Measurements from ENCODE around the gene ANGPTL8. TPM values are rescaled to one million over a fixed set of nuclear protein-coding genes. Genes with fewer than 3 reads are reported as not detected.
A peak's percentile ranks its signal among the peaks of the same experiment; 100 is the strongest.

ANGPTL8 gene
- total and polyA plus RNA-seq, 2 of the 13 experiments (the other 11 are each of a cell fraction or from before 2014, with no cell fraction given) = 27.3 to 243 TPM

- TF ChIP-seq BCLAF1 (IDR thresholded peaks at IDR 0.05) (no peak), POLR2A (IDR thresholded peaks at IDR 0.05; ENCODE audit: insufficient read depth in 1 of 2, low read depth in 2 of 2, low read length in 2 of 2) (0 out of 4 replicates have a peak, but pooled peaks of 1 of the 2 experiments have one; percentile 20), ZNF563 (CRISPR knock-in tag; IDR thresholded peaks at IDR 0.05) (peak; percentile 30; the same call in 1 of the 2 replicates), ZNF224 (CRISPR knock-in tag; IDR thresholded peaks at IDR 0.05) (no peak), ZSCAN9 (CRISPR knock-in tag; IDR thresholded peaks at IDR 0.05; ENCODE audit: borderline replicate concordance) (no peak), POLR2AphosphoS5 (IDR thresholded peaks at IDR 0.05; ENCODE audit: low read depth, low read length) (no peak), CENPX (CRISPR knock-in tag; IDR thresholded peaks at IDR 0.05) (no peak), ZNF468 (CRISPR knock-in tag; IDR thresholded peaks at IDR 0.05) (no peak), RXRB (CRISPR knock-in tag; IDR thresholded peaks at IDR 0.05; ENCODE audit: borderline replicate concordance) (no peak), NFIC (IDR thresholded peaks at IDR 0.05; ENCODE audit: low read length) (no peak), ISX (CRISPR knock-in tag; conservative IDR thresholded peaks at IDR 0.05) (no peak), ZHX2 (IDR thresholded peaks at IDR 0.05; ENCODE audit: low read depth) (no peak), ZHX2 (CRISPR knock-in tag; IDR thresholded peaks at IDR 0.05; ENCODE audit: borderline replicate concordance) (no peak), SATB2 (CRISPR knock-in tag; IDR thresholded peaks at IDR 0.05) (no peak), ZBTB10 (CRISPR knock-in tag; IDR thresholded peaks at IDR 0.05; ENCODE audit: borderline replicate concordance) (no peak)
- TF ChIP-seq, protein P1, sequence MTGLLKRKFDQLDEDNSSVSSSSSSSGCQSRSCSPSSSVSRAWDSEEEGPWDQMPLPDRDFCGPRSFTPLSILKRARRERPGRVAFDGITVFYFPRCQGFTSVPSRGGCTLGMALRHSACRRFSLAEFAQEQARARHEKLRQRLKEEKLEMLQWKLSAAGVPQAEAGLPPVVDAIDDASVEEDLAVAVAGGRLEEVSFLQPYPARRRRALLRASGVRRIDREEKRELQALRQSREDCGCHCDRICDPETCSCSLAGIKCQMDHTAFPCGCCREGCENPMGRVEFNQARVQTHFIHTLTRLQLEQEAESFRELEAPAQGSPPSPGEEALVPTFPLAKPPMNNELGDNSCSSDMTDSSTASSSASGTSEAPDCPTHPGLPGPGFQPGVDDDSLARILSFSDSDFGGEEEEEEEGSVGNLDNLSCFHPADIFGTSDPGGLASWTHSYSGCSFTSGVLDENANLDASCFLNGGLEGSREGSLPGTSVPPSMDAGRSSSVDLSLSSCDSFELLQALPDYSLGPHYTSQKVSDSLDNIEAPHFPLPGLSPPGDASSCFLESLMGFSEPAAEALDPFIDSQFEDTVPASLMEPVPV (CRISPR knock-in tag; IDR thresholded peaks at IDR 0.05) = 0 out of 2 replicates have a peak, but pooled peaks have one; percentile 28
Measured at GRCh38 chr19:11261971-11262839, 22.8 kb downstream of the ANGPTL8 start, which contains the start of gene DOCK6 (continued).

Measured in HepG2 (cell line).